HL-60/S4 treated with phorbol 12-myristate 13-acetate at 8.2 ng/mL for 4 days and 3 days (cell line): ENCODE results near the gene SLC22A23.

ENCODE experiments used
- in situ Hi-C: fragments of 300-500 bp; cut with MboI; formaldehyde crosslinking; loops from 2 replicates; pipeline ENCODE4 v1.15.0; 2022; ENCODE audit warnings: low sequenced_read_pairs

The SLC22A23 gene

DNA sequence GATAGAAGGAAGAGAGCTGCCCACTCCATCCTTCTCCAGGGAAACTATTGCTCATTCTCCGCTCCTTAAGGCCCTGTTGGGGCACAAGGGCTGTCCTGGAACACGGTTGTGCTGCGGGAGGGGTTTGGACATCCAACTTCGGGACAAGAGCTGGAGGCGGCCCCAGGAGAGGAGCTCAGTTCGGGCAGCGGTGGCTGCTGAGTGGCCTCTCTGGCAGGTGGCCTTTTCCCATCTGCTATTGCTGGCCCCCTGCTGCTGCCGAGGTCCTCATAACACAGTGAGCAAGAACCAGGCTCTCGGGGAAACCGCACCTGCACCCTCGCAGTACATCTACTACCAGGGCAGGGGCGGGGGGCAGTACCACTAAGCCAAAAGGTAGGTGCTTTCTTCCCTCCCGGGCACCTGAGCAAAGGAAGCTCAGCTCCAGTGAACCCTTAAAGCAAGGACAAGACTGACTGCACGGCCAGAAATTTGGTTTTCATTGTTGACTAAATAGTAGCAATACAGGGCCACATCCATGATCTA lies 134.4 kb downstream of the SLC22A23 start:
- in situ Hi-C loops = no loop called here

DNA sequence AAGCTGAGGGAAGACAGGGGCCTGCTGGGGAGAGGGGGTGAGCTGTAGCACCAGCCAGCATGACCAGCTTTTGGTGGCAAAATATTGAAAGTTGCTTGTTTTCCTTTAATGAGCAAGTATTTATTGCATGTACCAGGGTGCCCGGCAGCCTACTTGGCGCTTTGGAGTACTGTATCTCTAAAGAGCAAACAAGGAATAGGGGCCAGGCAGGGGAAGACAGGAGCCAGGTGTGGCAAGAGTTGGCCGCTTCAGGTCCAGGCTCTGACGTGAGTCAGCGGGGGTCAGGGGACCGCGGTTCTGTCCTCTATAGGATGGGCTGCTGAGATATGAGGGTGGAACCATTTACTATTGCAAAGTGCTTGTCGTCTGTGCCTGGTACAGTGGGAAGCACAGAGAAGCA lies 135.0 kb downstream of the SLC22A23 start:
- in situ Hi-C loops = no loop called here

DNA sequence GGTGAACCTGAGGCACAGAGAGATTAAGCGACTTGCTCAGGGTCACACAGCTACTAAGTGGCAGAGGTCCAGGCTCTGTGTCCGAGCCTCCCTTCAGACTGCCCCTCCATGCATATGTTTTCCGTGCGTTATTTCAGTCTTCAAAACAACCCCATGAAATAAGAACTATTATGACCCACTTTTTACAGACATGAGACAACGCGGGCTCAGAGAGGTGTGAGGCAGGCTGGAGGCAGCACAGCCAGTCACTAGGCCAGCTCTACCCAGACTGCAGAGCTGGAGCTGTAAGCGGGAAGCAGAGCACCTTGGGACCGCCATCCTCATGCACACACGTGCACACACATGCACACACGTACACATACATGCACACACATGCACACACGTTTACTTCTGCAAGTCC lies 135.8 kb downstream of the SLC22A23 start:
- in situ Hi-C loops = no loop called here

DNA sequence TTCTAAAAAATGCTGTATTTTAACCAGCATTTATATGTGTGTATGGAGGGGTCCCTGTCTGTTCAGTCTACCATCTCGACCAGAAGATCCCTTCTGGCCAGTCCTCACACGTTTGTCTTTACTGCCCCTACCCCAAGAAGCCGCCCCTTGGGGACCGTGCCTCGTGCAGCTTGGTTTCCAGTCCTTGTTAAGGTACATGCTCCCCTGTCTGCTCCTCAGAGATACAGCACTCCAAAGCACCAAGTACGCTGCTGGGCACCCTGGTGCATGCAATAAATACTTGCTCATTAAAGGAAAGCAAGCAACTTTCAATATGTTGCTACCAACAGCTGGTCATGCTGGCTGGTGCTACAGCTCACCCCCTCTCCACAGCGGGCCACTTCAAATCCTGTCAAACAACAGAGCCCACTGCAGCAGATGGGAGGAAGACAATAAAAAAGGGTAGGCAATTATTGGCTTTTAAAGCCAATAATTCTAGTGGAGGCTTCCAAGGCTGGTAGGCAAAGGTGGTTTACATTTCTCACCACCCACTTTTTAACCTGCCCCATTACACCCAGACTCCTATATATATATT lies 136.5 kb downstream of the SLC22A23 start:
- in situ Hi-C loops = no loop called here

DNA sequence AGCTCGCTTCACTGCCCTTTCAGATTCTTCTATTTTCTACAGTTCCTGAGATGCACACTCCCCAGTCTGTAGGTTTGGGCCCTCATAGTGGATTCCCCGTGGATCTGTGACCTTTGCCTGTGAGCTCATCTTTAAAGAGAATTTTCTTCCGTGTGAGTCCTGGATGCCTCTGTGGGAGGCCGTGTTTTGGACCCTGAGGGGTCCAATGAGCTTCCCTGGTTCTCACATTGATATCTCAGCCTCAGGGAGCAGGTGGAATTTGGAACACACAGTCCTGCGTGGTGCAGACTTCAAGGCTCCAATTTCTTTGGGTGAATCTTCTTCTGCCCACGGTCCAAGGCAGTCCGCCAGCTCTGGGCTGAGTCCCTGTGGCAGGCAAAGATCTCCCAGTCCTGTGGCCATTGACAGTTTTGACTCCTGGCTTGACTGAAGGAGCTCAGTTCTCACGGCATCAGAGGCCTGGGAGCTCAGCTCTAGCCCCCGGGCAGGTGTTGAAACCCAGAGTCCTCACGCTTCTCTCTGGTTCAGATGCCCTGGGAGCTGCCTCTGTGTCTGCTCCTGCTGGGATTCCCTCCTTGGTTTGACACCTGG lies 137.1 kb downstream of the SLC22A23 start:
- in situ Hi-C loops = no loop called here

DNA sequence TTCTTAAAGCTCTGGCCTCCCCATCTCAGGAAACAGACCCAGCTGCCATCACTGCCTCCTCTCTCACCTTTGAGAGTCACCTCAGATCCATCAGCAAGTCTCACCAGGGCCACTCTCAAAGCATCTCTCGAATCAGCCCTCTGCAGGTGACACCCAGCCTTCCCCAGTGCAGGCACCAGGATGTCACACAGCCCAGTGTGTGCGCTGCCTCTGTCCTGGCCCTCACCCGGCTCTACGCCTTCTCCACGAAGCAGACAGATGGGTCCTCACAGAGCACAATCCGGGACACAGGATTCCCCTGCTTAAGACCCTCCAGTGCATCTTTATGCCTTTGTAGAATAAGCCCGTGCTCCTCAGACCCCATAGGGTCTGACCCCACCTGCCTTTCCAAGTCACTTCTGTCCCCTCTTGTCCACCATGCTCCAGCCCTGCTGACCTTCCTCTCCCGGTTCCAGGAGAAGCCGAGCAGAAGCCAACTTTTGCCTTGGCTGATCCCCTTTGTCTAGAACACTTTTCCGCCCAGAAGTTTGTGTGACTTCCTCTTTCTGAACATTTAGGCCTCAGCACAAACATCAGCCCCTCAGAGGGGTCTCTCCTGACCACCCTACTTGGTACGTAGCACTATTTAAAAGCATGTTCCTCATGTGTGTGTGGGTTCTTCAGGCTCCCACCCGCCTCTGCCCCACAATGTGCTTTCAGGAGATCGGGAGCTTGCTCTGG lies 137.9 kb downstream of the SLC22A23 start:
- in situ Hi-C loops = no loop called here

DNA sequence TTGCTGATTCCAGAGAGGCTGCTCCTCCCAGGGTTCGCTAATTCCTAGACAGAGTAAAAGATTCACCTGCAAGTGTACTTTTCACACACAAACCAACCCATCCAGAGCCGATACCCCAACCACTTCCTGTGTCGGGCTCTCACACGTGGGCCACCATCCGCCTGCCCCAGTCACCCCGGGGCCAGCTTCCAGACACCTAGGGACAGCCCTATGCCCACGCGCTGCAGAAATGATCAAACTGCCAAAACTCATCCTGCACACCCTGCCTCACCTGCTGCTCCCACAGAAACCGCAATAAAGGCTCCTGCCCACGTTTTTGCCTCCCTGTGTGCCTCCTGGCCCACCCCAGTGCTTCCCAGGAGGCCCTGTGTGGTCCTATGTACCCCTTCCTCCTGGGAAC lies 138.6 kb downstream of the SLC22A23 start:
- in situ Hi-C loops = no loop called here

DNA sequence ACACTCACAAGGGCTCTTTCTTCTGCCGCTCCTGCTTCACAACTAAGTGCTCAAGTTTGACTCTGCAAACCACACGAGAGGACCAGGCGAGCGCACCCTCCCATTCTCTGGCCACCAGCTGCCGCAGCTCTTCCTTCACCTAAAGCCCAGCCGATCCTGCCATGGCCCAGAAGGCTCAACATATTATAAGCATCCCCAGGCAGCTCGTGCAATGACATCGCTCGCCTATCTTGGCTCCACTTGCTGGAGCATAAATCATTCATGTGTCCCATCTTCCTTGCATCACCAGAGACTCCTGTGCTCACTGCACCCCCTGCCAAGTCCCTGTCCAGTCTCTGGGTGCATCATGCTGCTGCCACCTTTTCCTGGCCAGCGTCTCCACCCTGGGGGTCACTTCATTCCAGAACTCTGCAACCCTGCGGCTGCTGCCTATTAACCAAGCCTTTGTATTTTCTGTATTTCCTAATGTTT lies 139.1 kb downstream of the SLC22A23 start:
- in situ Hi-C loops = no loop called here

DNA sequence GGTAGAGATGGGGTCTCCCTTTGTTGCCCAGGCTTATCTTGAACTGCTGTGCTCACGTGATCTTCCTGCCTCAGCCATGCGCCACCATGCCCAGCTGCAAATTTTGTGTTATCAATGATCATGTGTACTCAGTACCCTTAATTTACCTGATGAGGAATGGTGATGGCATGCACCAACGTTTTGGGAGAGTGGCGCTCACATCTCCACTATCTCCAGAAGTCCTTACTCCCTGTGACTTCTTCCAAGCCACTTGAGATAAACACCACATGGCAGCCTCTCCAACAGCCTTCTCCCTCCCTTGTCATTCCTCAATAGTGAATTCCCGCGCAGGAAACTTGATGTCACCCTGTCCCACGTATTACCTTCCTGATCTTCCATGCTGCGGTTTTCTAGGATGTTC lies 140.0 kb downstream of the SLC22A23 start:
- in situ Hi-C loops = no loop called here

DNA sequence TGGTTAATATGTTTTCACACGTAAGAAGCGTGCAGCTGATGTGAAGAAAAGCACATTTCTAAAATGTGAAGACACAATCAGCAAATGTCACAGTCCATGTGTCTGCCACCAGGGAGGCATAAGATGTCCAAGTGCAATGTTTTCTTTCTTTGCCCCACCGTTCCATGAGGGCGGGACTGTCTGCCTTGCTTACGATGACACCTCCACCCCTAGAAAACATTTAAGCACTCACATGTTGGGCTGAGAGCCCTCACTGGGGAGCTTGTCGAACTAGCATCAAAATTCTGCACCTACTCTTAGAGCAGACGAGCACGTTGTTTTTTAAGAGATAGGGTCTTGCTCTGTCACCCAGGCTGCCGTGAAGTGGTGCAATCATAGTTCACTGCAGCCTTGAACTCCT lies 140.5 kb downstream of the SLC22A23 start:
- in situ Hi-C loops = no loop called here

DNA sequence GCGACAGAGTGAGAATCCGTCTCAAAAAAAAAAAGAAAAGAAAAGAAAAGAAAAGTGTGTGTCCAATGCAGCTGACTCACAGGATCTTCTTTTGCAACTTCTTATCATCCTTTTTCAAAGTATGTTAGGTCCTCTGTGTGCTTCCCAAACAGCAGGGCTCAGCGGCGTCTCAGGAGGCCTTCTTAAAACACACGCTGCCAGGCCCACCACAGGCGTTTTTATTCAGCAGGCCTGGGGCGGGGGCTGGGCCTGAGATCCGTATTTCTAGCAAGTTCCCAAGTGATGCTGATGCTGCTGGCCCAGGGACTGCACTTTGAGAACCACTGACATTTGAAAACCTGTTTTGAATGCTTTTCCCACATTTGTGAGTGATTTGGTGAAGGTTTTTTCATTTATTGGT lies 141.0 kb downstream of the SLC22A23 start:
- in situ Hi-C loops = no loop called here

DNA sequence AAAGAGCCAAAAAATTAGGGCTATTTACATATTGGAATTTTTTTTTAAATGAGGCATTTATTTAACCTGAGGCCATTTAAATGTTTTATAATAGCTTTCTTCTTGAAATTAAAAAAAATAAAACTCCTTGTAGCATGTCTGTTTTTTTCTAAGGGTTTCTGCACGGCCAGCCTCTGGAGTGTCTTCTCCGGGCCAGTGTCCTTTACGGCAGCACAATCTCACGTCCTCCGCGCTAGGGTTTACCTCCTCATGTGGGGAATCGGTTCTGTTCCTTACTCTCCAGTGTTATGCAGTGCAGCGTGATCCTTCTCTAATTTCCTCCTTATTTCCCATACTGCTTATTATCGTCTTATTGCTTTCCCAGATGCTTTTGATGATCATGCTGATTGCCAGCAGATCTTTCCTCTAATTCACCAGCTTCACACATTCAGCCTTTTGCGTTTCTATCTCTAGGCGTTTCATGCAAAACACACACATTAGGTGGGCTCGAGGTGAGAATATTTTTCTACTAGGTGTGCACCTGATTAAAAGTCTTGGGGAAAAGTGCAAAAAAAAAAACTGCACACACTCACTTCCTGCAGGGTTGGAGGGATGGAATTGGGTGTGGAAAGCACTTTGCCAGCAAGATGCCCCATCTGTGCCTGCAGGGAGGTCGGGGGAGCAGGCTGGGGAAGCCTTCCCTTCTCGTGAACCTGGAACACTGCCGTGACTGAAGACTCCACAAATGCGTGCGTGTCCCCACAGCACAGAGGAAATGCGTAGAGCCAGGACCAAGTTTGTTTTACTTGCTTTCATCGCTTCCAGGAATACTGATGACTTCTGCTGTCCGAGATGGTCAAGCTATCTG lies 142.0 kb downstream of the SLC22A23 start:
- in situ Hi-C loops = no loop called here

DNA sequence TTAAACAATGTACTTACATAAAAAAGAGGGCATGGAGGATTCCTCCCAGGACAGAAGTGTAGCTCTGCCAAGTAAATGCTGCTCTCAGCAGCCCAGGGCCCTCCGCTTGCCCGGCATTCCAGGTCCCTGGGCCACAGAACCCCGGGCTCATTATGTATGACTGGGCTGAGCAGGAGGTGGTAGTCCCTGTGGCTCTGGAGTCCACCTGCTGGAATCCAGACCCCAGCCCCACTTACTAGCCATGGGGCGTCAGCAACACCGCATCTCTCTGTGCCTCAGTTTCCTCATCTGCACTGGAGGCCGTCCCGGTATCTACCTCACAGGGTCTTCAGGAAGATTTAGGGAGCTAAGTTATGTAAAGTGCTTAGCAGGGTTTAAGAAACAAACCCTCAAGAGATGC lies 142.7 kb downstream of the SLC22A23 start:
- in situ Hi-C loops = no loop called here

DNA sequence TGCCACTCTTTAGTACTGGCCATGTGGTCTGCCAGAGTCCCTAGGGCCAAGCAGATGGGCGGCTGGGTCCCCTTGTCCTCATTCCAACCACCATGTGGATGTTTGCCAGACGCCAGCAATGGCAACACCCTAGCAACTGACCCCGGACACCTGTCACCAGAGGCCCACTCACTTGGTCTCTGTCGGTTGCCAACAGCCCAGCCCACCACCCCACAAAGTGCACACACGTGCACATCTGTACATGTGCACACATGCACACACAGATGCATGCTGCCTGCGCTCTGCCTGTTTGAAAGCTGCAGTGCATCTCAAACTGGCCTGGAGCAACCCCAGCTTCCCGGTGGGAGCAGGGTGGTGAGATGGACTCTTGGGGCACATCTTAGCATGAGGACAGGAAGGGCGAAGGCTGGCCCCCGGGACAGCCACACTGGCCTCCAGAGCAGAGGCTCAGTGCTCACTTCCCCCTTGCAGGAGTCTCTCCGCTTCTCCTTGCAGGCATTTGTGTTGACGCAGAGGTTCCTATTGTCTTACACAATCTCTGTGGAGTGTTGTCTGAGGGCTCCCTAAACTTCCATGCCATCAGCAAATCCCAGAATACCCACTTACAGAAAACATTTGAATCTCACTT lies 144.1 kb downstream of the SLC22A23 start:
- in situ Hi-C loops = no loop called here

DNA sequence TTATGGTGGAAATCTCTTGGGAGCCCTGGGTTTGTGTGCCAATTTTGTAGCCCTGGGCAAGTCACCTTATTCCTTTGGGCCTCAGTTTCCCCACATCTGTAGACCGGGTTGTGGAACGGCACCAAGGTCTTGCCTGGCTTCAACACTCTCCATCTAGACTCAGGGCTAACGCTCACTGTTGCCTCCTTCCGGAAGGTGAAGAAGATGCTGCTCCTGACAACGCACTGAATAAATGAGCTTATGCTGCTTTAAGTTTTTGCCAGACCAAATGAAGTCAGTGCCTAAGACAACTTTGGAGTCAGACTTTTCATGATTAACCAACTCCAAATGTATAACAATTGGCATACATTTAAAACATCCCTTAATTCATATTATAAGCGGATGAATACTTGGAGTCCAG lies 145.0 kb downstream of the SLC22A23 start:
- in situ Hi-C loops = no loop called here

DNA sequence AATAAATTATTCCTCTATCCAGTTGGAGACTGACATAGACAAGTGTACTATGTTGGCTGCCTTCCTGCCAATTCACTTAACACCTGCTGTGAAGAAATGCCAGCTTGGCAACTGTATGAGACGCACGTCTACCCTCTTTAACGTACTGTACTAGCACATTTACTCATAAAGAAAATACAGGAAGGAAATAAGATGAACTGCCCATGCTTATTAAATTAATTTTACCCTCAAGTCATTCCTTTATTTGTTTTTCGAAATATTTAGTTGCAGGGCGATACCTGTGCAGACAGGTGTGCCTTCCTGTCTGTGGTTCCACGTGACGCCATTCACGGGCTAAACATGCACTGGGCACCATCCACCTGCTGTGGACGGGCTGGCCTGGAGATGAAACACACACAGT lies 146.1 kb downstream of the SLC22A23 start:
- in situ Hi-C loops = no loop called here

DNA sequence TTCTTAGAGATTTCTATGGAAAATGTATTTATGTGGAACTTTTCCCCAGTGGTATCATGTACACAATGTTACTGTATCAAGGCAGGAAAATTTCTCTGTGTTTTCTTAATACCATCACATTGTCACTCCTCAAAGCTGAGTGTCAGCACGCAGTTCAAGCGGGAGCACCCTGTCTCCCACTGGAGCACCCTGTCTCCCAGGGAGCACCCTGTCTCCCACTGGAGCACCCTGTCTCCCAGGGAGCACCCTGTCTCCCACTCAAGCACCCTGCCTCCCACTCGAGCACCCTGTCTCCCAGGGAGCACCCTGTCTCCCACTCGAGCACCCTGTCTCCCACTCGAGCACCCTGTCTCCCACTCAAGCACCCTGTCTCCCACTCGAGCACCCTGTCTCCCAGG lies 146.8 kb downstream of the SLC22A23 start:
- in situ Hi-C loops = no loop called here

DNA sequence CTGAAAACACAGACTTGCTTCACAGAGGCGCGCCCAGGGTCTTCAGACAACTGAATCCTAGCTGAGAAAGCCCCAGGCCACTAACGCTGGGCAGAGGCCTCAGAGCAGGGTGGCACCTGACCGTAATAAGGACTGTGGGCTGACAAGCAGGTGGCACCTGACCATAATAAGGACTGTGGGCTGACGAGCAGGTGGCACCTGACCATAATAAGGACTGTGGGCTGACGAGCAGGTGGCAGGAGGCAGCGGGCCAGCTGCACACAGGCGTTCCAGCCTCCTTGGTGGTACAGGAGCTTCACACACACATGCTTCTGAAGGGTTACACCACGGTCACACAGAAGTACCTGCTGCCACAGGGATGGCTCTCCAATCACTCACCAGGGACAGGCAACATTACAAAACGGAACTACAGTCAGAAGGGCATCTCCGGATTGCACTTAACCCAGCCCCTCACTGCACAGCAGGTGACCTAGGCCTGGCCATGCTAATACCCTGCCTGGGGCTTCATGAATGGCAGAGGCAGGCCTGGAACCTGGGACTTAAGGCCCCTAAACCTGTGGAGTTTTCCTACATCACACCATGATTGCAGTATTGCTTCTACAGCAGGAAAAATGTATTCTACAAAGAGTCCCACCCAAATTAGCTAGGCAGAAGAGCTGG lies 147.3 kb downstream of the SLC22A23 start:
- in situ Hi-C loops = no loop called here

DNA sequence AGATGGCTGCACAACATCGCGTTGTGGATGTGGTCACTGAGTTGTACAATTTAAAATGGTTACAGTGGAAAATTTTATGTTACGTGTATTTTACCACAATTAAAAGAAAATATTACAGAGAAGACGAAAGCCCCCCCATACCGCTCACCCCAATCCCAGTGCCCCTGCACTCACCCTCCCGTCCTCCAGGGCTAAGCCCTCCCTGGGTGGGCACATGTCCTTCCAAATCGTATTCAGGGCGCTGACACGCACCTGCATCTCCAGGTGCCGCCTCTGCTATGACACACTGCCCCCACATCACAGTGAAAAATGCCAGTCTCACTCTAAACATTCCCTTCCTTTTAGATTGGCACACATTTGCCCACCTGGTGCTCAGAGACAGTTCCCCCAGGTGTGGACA lies 148.7 kb downstream of the SLC22A23 start:
- in situ Hi-C loops = no loop called here

DNA sequence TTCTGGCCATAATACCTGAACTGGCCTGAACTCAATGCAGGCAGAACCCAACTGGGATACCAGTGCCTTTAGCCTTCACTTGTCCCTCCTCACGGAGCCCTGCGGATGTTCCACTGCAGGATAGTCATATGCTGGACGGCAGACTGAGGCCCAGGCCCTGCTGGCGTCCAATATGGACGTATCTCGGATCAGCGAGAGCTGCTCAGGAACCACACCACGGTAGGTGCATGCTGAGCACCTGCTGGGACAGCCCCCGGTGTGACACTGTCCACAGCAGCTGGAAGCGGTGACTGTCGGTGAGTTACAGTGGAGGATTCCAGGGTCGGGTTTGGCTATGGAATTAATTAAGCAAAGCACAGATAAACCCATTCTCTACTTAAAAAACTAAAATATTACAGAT lies 149.4 kb downstream of the SLC22A23 start:
- in situ Hi-C loops = no loop called here
